GM06990 (cell line): ENCODE results near the gene CACNA2D3.

Source experiments
- DNase-seq: peaks from one replicate; pipeline ENCODE4 v3.0.0-alpha.2; 2011; ENCODE audit not compliant: insufficient read length; ENCODE audit errors: extremely low read depth
- H3K27me3 ChIP-seq: replicated peaks from 2 replicates; pipeline ENCODE4 v1.6.0; 2011; ENCODE audit warnings: low read length; ENCODE audit not compliant: control insufficient read depth, insufficient read depth
- H3K36me3 ChIP-seq: 2 replicates; pipeline ENCODE4 v1.5.1; 2011; ENCODE audit warnings: low read length; ENCODE audit not compliant: control insufficient read depth, insufficient read depth
- H3K4me3 ChIP-seq: replicated peaks from 2 replicates; pipeline ENCODE4 v1.5.1; 2011; ENCODE audit warnings: low read depth, mild to moderate bottlenecking, control low read depth, low read length
- TF ChIP-seq, protein P1 (sequence below): IDR thresholded peaks from 2 replicates; pipeline ENCODE4 v1.5.1; 2011; ENCODE audit warnings: low read length, control low read depth, mild to moderate bottlenecking, inconsistent platforms; ENCODE audit not compliant: insufficient read depth, poor library complexity, severe bottlenecking

Gene CACNA2D3

GRCh38 chr3:54488297-54488696, 365.9 kb downstream of the CACNA2D3 start:
- no peak for DNase-seq
- Histone ChIP-seq H3K27me3 (no peaks in the 10 kb centered on the region), H3K4me3 (no peak overlapping the region), H3K36me3 (no peaks in the 10 kb centered on the region)
- TF ChIP-seq, protein P1, sequence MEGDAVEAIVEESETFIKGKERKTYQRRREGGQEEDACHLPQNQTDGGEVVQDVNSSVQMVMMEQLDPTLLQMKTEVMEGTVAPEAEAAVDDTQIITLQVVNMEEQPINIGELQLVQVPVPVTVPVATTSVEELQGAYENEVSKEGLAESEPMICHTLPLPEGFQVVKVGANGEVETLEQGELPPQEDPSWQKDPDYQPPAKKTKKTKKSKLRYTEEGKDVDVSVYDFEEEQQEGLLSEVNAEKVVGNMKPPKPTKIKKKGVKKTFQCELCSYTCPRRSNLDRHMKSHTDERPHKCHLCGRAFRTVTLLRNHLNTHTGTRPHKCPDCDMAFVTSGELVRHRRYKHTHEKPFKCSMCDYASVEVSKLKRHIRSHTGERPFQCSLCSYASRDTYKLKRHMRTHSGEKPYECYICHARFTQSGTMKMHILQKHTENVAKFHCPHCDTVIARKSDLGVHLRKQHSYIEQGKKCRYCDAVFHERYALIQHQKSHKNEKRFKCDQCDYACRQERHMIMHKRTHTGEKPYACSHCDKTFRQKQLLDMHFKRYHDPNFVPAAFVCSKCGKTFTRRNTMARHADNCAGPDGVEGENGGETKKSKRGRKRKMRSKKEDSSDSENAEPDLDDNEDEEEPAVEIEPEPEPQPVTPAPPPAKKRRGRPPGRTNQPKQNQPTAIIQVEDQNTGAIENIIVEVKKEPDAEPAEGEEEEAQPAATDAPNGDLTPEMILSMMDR: no peak

DNA sequence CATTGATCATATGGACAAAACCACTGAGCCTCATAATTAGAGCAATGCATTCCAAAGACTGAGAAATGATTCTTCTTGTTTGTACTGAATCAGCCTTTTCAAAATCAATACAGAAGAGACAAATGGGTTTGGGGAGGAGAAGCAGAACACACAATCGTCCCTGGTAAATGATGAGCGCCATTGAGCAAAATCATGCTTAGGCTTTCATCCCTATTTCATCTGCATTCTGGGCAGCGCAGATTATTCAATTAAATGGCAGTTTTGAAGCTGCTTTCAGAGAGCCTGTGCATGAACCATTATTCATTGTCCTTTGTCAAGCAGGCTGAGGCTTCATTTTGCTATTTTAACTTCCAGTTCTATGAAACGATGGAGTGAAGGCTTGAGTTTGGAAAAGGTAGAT, 371.9 kb downstream of the CACNA2D3 start:
- TF ChIP-seq, protein P1: no peak
- no peak for DNase-seq
- Histone ChIP-seq H3K27me3 (no peaks in the 10 kb centered on the region), H3K4me3 (no peak overlapping the region), H3K36me3 (no peaks in the 10 kb centered on the region)

GRCh38 chr3:54506603-54507002, 384.3 kb downstream of the CACNA2D3 start:
- Histone ChIP-seq H3K36me3 (no peaks in the 10 kb centered on the region), H3K27me3 (no peaks in the 10 kb centered on the region), H3K4me3 (no peak overlapping the region)
- no peak for DNase-seq
- TF ChIP-seq, protein P1: no peak

DNA sequence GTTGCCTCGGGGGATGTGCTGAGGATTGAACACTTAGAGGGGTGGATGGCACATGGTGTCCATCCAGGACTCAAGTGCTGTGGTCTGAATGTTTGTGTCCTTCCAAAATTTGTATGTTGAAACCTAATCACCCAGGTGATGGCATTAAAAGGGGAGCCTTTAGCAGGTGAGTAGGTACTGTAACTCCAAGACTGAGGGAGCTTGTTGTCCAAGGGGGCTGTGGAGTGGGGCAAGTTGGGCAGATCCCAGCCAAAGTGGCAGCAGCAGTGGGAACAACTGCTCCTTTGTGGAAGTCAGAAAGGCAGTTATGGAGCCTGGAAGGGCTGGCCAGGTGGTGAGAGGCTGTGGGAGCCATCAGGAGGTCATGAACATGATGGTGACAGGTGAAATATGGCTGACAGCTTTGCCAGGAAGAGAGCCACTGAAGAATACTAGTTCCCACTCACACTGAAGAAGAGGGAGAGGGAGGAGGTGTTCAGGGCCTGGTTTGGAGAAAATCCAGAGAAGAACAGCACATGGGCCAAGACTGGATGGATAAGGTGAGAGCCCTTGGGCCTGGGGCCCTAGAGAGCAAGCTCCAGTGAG, 385.6 kb downstream of the CACNA2D3 start:
- TF ChIP-seq, protein P1: no peak
- no peaks in the 10 kb centered on the region for H3K27me3 ChIP-seq
- H3K4me3 ChIP-seq: no peak overlapping the region
- no peak for DNase-seq
- no peaks in the 10 kb centered on the region for H3K36me3 ChIP-seq

DNA sequence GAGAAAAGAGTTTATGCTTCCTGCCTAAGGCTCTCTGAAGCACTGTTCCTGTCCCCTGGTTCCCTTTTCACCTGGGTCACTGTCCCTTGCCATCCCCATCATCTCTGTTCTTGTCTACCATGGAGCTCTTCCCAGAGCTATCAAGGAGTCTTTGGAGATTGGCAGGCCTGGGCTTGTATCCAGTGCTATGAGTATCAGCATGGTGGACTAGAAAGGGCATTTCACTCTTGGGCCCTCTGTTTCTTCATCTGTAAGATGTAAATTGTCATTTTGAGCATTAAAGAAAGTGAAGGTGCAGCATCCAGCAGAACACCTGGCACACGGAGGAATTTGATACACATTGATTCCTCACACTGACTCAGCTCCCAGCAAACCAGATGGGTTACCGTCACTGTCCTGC, 388.2 kb downstream of the CACNA2D3 start:
- H3K36me3 ChIP-seq: no peaks in the 10 kb centered on the region
- DNase-seq: no peak
- TF ChIP-seq, protein P1: no peak
- H3K4me3 ChIP-seq: no peak overlapping the region
- no peaks in the 10 kb centered on the region for H3K27me3 ChIP-seq
